ENCODE data around the gene UBE3A. TPM values are rescaled to one million over a fixed set of nuclear protein-coding genes. Genes with fewer than 3 reads are reported as not detected.

Gene UBE3A
- total and polyA plus RNA-seq, 10 of the 15 experiments (the other 5 are each of a cell fraction or from before 2014, with no cell fraction given): 29.4 to 82.9 (median 58.7) TPM

- H3K4me2 ChIP-seq (ENCODE audit: control insufficient read depth, insufficient read depth): no peak overlapping the region
- no peaks in the 10 kb centered on the region for H3K79me2 ChIP-seq (ENCODE audit: control insufficient read depth, insufficient read depth, low read length)
- intact Hi-C loops (cut with micrococcal nuclease; ENCODE audit: unreplicated experiment) (no loop called here), in situ Hi-C loops (cut with MboI) (loop anchor here (10.0 kb wide), 1 partner anchor 362 kb away; no protein-coding TSS in a partner anchor)
- H4K20me1 ChIP-seq (ENCODE audit: control insufficient read depth, insufficient read depth): no peaks in the 10 kb centered on the region
- no peak for FAIRE-seq
- no peak overlapping the region for H2AFZ ChIP-seq (ENCODE audit: control insufficient read depth, low read depth, low read length)
- ChIA-PET CTCF (no interaction called here), POLR2A (no interaction called here), RAD21 (ENCODE audit: unreplicated experiment) (no interaction called here), SMC1A (ENCODE audit: uncharacterized antibody, unreplicated experiment) (no interaction called here)
- H3K4me3 ChIP-seq: no peak overlapping the region
- no peaks in the 10 kb centered on the region for H3K27me3 ChIP-seq (replicated peaks in 1 of 2; ENCODE audit: control insufficient read depth in 2 of 2, insufficient read depth in 2 of 2, low read length in 1 of 2)
- H3K27ac ChIP-seq (ENCODE audit: control insufficient read depth, insufficient read depth): no peak overlapping the region
- WGBS (ENCODE audit: insufficient coverage, insufficient replicate concordance, low lambda C conversion rate, missing lambda C conversion rate): 100% methylated on average over 2 of the region's 2 CpGs
- H3K36me3 ChIP-seq (ENCODE audit: control insufficient read depth in 2 of 2, insufficient read depth in 2 of 2, low read length in 1 of 2): 0 out of 4 replicates have a peak, but pooled peaks cover 0 to 6% of the 10 kb centered on the region in 2 experiments
- no peak overlapping the region for H3K9ac ChIP-seq (ENCODE audit: control insufficient read depth, insufficient read depth, low read length)
- TF ChIP-seq MEF2A (IDR thresholded peaks at IDR 0.05; ENCODE audit: insufficient read depth, low read depth, low read length) (no peak), SP1 (IDR thresholded peaks at IDR 0.05; ENCODE audit: low read depth, low read length) (no peak), JUND (IDR thresholded peaks at IDR 0.05; ENCODE audit: low read depth, low read length) (no peak), RUNX3 (IDR thresholded peaks at IDR 0.05; ENCODE audit: low read length) (no peak), MYC (IDR thresholded peaks at IDR 0.05; ENCODE audit: insufficient read depth, insufficient read length, insufficient replicate concordance, low read length, severe bottlenecking) (no peak), ZNF622 (IDR thresholded peaks at IDR 0.05) (no peak), NFYB (IDR thresholded peaks at IDR 0.05; ENCODE audit: insufficient read depth, low read depth, low read length) (no peak), FOXK2 (IDR thresholded peaks at IDR 0.05) (no peak), IKZF1 (conservative IDR thresholded peaks at IDR 0.05) (no peak), E2F8 (IDR thresholded peaks at IDR 0.05; ENCODE audit: low read depth, partially characterized antibody) (no peak), SIN3A (IDR thresholded peaks at IDR 0.05; ENCODE audit: low read depth, low read length) (no peak), WRNIP1 (IDR thresholded peaks at IDR 0.05; ENCODE audit: borderline replicate concordance, low read depth, low read length) (no peak), E4F1 (IDR thresholded peaks at IDR 0.05; ENCODE audit: borderline replicate concordance, partially characterized antibody) (no peak), TAF1 (IDR thresholded peaks at IDR 0.05; ENCODE audit: borderline replicate concordance, low read depth, low read length) (no peak), RCOR1 (conservative IDR thresholded peaks at IDR 0.05; ENCODE audit: low read depth, low read length) (no peak), PAX5 (IDR thresholded peaks at IDR 0.05; ENCODE audit: borderline replicate concordance, low read depth, low read length) (no peak), TCF7 (IDR thresholded peaks at IDR 0.05; ENCODE audit: borderline replicate concordance) (no peak)
- BruUV-seq (replicated peaks): no TSS peak
- H3K9me3 ChIP-seq (replicated peaks; ENCODE audit: control insufficient read depth, insufficient read depth, low read length): no peaks in the 10 kb centered on the region; the same call in 2 of the 3 replicates
- H3K4me1 ChIP-seq (ENCODE audit: control insufficient read depth, insufficient read depth, low read length): no peaks in the 10 kb centered on the region
- DNase-seq (ENCODE audit: low read depth, low spot score): no peak
- ATAC-seq: no peak; the same call in 1 of the 3 replicates
These were observed 106.5 kb downstream of the UBE3A start for GRCh38 chr15:25332306-25332705.

All from GM12878 (cell line).